CD4-positive, CD25-positive, alpha-beta regulatory T cell (primary cell): ENCODE measurements around the gene SERPINA9. TPM values are rescaled to one million over a fixed set of nuclear protein-coding genes. Genes with fewer than 3 reads are reported as not detected.

Experiments
- ATAC-seq, 2 donors: fragments of 150-1000 bp; cut with Tn5 transposase; one replicate each; pipeline ENCODE4 v1.10.0; 2021; ENCODE audit warnings: low read depth in 2 of 2, moderate number of reproducible peaks in 2 of 2, moderate library complexity in 1 of 2
- DNase-seq, 3 donors: peaks; one replicate each; pipeline versions ENCODE4 v3.0.0 to v3.0.0-alpha.2; 2012 to 2022; ENCODE audit warnings: mixed read lengths in 1 of 3
- H3K27ac ChIP-seq: one replicate; pipeline ENCODE4 v1.7.0; 2013; ENCODE audit warnings: mild to moderate bottlenecking, low read length; ENCODE audit not compliant: insufficient read depth, poor library complexity, severe bottlenecking
- H3K27me3 ChIP-seq: one replicate; pipeline ENCODE4 v1.7.0; 2013; ENCODE audit warnings: low read length; ENCODE audit not compliant: control insufficient read depth, insufficient read depth
- H3K36me3 ChIP-seq: one replicate; pipeline ENCODE4 v1.7.0; 2013; ENCODE audit warnings: mild to moderate bottlenecking, low read length, moderate library complexity; ENCODE audit not compliant: control insufficient read depth, insufficient read depth
- H3K4me1 ChIP-seq: 2 replicates; pipeline ENCODE4 v1.7.0; 2013; ENCODE audit warnings: mild to moderate bottlenecking, low read length; ENCODE audit not compliant: insufficient read depth, control insufficient read depth, poor library complexity, severe bottlenecking
- H3K4me3 ChIP-seq: one replicate; pipeline ENCODE4 v1.7.0; 2013; ENCODE audit warnings: low read depth, mild to moderate bottlenecking, low read length, moderate library complexity
- H3K9me3 ChIP-seq, 2 experiments: 1 replicate in 1 of 2; 2 replicates in 1 of 2; pipeline ENCODE4 v1.7.0; 2013; ENCODE audit warnings: low read length in 2 of 2, mild to moderate bottlenecking in 1 of 2, moderate library complexity in 1 of 2; ENCODE audit not compliant: control insufficient read depth in 2 of 2
- H3K27ac Mint-ChIP-seq, 3 donors: one replicate each; pipeline ENCODE4 v1.8.0; 2020 to 2022; ENCODE audit warnings: mild to moderate bottlenecking in 3 of 3, mixed read lengths in 3 of 3, moderate library complexity in 2 of 3
- H3K27me3 Mint-ChIP-seq: one replicate; pipeline ENCODE4 v1.8.0; 2022; ENCODE audit warnings: mild to moderate bottlenecking, mixed read lengths
- H3K36me3 Mint-ChIP-seq: one replicate; pipeline ENCODE4 v1.8.0; 2020; ENCODE audit warnings: mixed read lengths
- H3K4me1 Mint-ChIP-seq, 4 donors: one replicate each; pipeline ENCODE4 v1.8.0; 2020 to 2022; ENCODE audit warnings: mixed read lengths in 4 of 4, mild to moderate bottlenecking in 1 of 4
- H3K4me3 Mint-ChIP-seq, 4 donors: one replicate each; pipeline ENCODE4 v1.8.0; 2020 to 2022; ENCODE audit warnings: mild to moderate bottlenecking in 4 of 4, mixed read lengths in 4 of 4, moderate library complexity in 3 of 4
- H3K9me3 Mint-ChIP-seq, 7 donors: one replicate each; pipeline ENCODE4 v1.8.0; 2020 to 2022; ENCODE audit warnings: mixed read lengths in 7 of 7, mild to moderate bottlenecking in 3 of 7, moderate library complexity in 2 of 7
- polyA plus RNA-seq, 4 donors: library from polyadenylated mRNA; unstranded; fragments of 300-500 nt; fragmentation: Illumina TruSeq; gene quantifications; one replicate each; pipeline ENCODE4 v1.2.3, GENCODE V29; 2021
- total RNA-seq: library from RNA; stranded (reverse); gene quantifications from one replicate; pipeline ENCODE4 v1.2.3, GENCODE V29; 2022

The SERPINA9 gene
- total and polyA plus RNA-seq, 5 donors from 2014 or later = not detected

- Mint-ChIP-seq H3K4me3 (no peak overlapping the region), H3K4me1 (no peaks in the 10 kb centered on the region), H3K27me3 (peaks cover 11% of the 10 kb centered on the region), H3K27ac (no peak overlapping the region), H3K36me3 (no peaks in the 10 kb centered on the region), H3K9me3 (peaks cover 0 to 10% (median 3%) of the 10 kb centered on the region in 7 donors)
- H3K27ac ChIP-seq = no peak overlapping the region
- ATAC-seq (no peak), DNase-seq (no peak)
- H3K9me3 ChIP-seq = no peaks in the 10 kb centered on the region
- H3K36me3 ChIP-seq = no peaks in the 10 kb centered on the region
- no peaks in the 10 kb centered on the region for H3K4me1 ChIP-seq
- no peak overlapping the region for H3K4me3 ChIP-seq
- H3K27me3 ChIP-seq = no peaks in the 10 kb centered on the region
Measured at GRCh38 chr14:94458558-94459205, 17.3 kb downstream of the SERPINA9 start.

- Histone ChIP-seq H3K27me3 (no peaks in the 10 kb centered on the region), H3K36me3 (no peaks in the 10 kb centered on the region), H3K9me3 (no peaks in the 10 kb centered on the region), H3K27ac (no peak overlapping the region), H3K4me1 (no peaks in the 10 kb centered on the region), H3K4me3 (no peak overlapping the region)
- Mint-ChIP-seq H3K9me3 (peaks cover 0 to 8% (median 0%) of the 10 kb centered on the region in 7 donors), H3K4me1 (no peaks in the 10 kb centered on the region), H3K36me3 (no peaks in the 10 kb centered on the region), H3K27ac (no peak overlapping the region), H3K27me3 (peaks cover 11% of the 10 kb centered on the region), H3K4me3 (no peak overlapping the region)
- no peak for ATAC-seq
- no peak for DNase-seq
Measured at GRCh38 chr14:94458096-94458495, 17.9 kb downstream of the SERPINA9 start.

- Histone ChIP-seq H3K9me3 (no peaks in the 10 kb centered on the region), H3K4me1 (no peaks in the 10 kb centered on the region), H3K27ac (no peak overlapping the region), H3K27me3 (no peaks in the 10 kb centered on the region), H3K36me3 (no peaks in the 10 kb centered on the region), H3K4me3 (no peak overlapping the region)
- Mint-ChIP-seq H3K27me3 (no peaks in the 10 kb centered on the region), H3K27ac (no peak overlapping the region), H3K9me3 (peaks cover 0 to 10% (median 0%) of the 10 kb centered on the region in 7 donors), H3K4me1 (no peaks in the 10 kb centered on the region), H3K4me3 (no peak overlapping the region), H3K36me3 (no peaks in the 10 kb centered on the region)
- ATAC-seq = no peak
- DNase-seq = no peak
Measured at GRCh38 chr14:94455928-94456327, 20.1 kb downstream of the SERPINA9 start.

- no peaks in the 10 kb centered on the region for H3K36me3 Mint-ChIP-seq
- H3K27ac ChIP-seq = no peak overlapping the region
- H3K36me3 ChIP-seq = no peaks in the 10 kb centered on the region
- H3K9me3 ChIP-seq = no peaks in the 10 kb centered on the region
- H3K9me3 Mint-ChIP-seq = peaks cover 0 to 5% (median 0%) of the 10 kb centered on the region in 7 donors
- H3K4me3 Mint-ChIP-seq = no peak overlapping the region
- DNase-seq (no peak), ATAC-seq (no peak)
- H3K27me3 Mint-ChIP-seq = no peaks in the 10 kb centered on the region
- no peaks in the 10 kb centered on the region for H3K4me1 Mint-ChIP-seq
- H3K27ac Mint-ChIP-seq = no peak overlapping the region
- H3K27me3 ChIP-seq = no peaks in the 10 kb centered on the region
- no peaks in the 10 kb centered on the region for H3K4me1 ChIP-seq
- no peak overlapping the region for H3K4me3 ChIP-seq
Measured at GRCh38 chr14:94451826-94452225, 24.2 kb downstream of the SERPINA9 start.

GRCh38 chr14:94451091-94451771, 24.8 kb downstream of the SERPINA9 start:
- H3K4me3 ChIP-seq = no peak overlapping the region
- Mint-ChIP-seq H3K9me3 (peaks cover 0 to 5% (median 0%) of the 10 kb centered on the region in 7 donors), H3K36me3 (no peaks in the 10 kb centered on the region), H3K4me3 (no peak overlapping the region), H3K27ac (no peak overlapping the region), H3K4me1 (no peaks in the 10 kb centered on the region), H3K27me3 (no peaks in the 10 kb centered on the region)
- ATAC-seq (no peak), DNase-seq (no peak)
- H3K27ac ChIP-seq = no peak overlapping the region
- no peaks in the 10 kb centered on the region for H3K27me3 ChIP-seq
- no peaks in the 10 kb centered on the region for H3K4me1 ChIP-seq
- no peaks in the 10 kb centered on the region for H3K9me3 ChIP-seq
- no peaks in the 10 kb centered on the region for H3K36me3 ChIP-seq

GRCh38 chr14:94450722-94451090, 25.3 kb downstream of the SERPINA9 start:
- Mint-ChIP-seq H3K36me3 (no peaks in the 10 kb centered on the region), H3K27ac (no peak overlapping the region), H3K4me1 (no peaks in the 10 kb centered on the region), H3K9me3 (peaks cover 0 to 5% (median 0%) of the 10 kb centered on the region in 7 donors), H3K4me3 (no peak overlapping the region), H3K27me3 (no peaks in the 10 kb centered on the region)
- no peaks in the 10 kb centered on the region for H3K27me3 ChIP-seq
- no peaks in the 10 kb centered on the region for H3K9me3 ChIP-seq
- ATAC-seq (no peak), DNase-seq (no peak)
- no peaks in the 10 kb centered on the region for H3K36me3 ChIP-seq
- H3K27ac ChIP-seq = no peak overlapping the region
- no peak overlapping the region for H3K4me3 ChIP-seq
- H3K4me1 ChIP-seq = no peaks in the 10 kb centered on the region

- Histone ChIP-seq H3K36me3 (no peaks in the 10 kb centered on the region), H3K4me1 (no peaks in the 10 kb centered on the region), H3K9me3 (no peaks in the 10 kb centered on the region), H3K27me3 (no peaks in the 10 kb centered on the region), H3K27ac (no peak overlapping the region), H3K4me3 (no peak overlapping the region)
- Mint-ChIP-seq H3K4me3 (no peak overlapping the region), H3K4me1 (no peaks in the 10 kb centered on the region), H3K27me3 (no peaks in the 10 kb centered on the region), H3K9me3 (peaks cover 0 to 5% (median 0%) of the 10 kb centered on the region in 7 donors), H3K27ac (no peak overlapping the region), H3K36me3 (no peaks in the 10 kb centered on the region)
- no peak for ATAC-seq
- no peak for DNase-seq
Measured at GRCh38 chr14:94449930-94450329, 26.1 kb downstream of the SERPINA9 start.
